K562 (cell line): Measurements from ENCODE around the gene PIK3CG. TPM values are rescaled to one million over a fixed set of nuclear protein-coding genes. Genes with fewer than 3 reads are reported as not detected.

Source experiments
- ATAC-seq: fragments of 200-7000 bp; cut with Tn5 transposase; 3 replicates; pipeline ENCODE4 v1.9.1; 2020; ENCODE audit warnings: moderate library complexity
- BruUV-seq: library from RNA; stranded (reverse); fragments of 400-500 nt; replicated peaks from 2 replicates; lab custom pipeline; 2021; lab: Mats Ljungman, UMichigan
- CTCF ChIA-PET: fragments of 300-600 bp; formaldehyde crosslinking; extraction: SDS; loops from one replicate; lab custom pipeline; 2021; ENCODE audit warnings: low intra/inter-chr PET ratio; lab: Yijun Ruan, JAX
- POLR2A ChIA-PET: fragments of 300-600, 350-650 bp; sonication (Branson Sonifier 250); formaldehyde crosslinking; extraction: SDS; loops from one replicate; lab custom pipeline; 2021; ENCODE audit warnings: antibody characterized with exemption, inconsistent platforms; lab: Yijun Ruan, JAX
- DNase-seq, 4 experiments: peaks; one replicate each; pipeline versions ENCODE4 v3.0.0 to v3.0.0-alpha.2; 2011 to 2018; ENCODE audit warnings: low spot score in 3 of 4, mixed read lengths in 3 of 4; ENCODE audit errors: extremely low read depth in 1 of 4
- FAIRE-seq: peaks from 2 replicates; lab custom pipeline; 2011; peaks lifted over from hg19 to GRCh38; lab: Jason Lieb, UNC
- H2AFZ ChIP-seq: 2 replicates; pipeline ENCODE4 v1.6.0; 2011; ENCODE audit warnings: low read depth, low read length, control low read depth, inconsistent platforms
- H3K27ac ChIP-seq: fragments of 200-600 bp; 3 replicates; pipeline ENCODE4 v1.8.0; 2011; ENCODE audit warnings: low read depth, mild to moderate bottlenecking, control low read depth, inconsistent platforms, low read length, moderate library complexity, mixed read lengths; ENCODE audit errors: extremely low read depth
- H3K27me3 ChIP-seq, 2 experiments: fragments of 300-600 bp in 1 of 2; 2 replicates in 1 of 2; 3 replicates in 1 of 2; pipeline versions ENCODE4 v1.6.0 to v1.8.0; 2011; ENCODE audit warnings: inconsistent platforms in 2 of 2, low read length in 2 of 2, mild to moderate bottlenecking in 1 of 2, mixed read lengths in 1 of 2, moderate library complexity in 1 of 2; ENCODE audit not compliant: control insufficient read depth in 2 of 2, insufficient read depth in 2 of 2
- H3K36me3 ChIP-seq: fragments of 300-600 bp; 3 replicates; pipeline ENCODE4 v1.8.0; 2011; ENCODE audit warnings: mild to moderate bottlenecking, low read length, inconsistent platforms; ENCODE audit not compliant: control insufficient read depth, insufficient read depth
- H3K4me1 ChIP-seq, 2 experiments: fragments of 200-600 bp in 1 of 2; replicated peaks in 1 of 2; 2 replicates in 1 of 2; 3 replicates in 1 of 2; pipeline versions ENCODE4 v1.5.1 to v1.8.0; 2011; ENCODE audit warnings: inconsistent platforms in 2 of 2, low read length in 2 of 2, mild to moderate bottlenecking in 1 of 2, mixed read lengths in 1 of 2, moderate library complexity in 1 of 2; ENCODE audit not compliant: control insufficient read depth in 2 of 2, insufficient read depth in 2 of 2
- H3K4me2 ChIP-seq: 2 replicates; pipeline ENCODE4 v1.6.1; 2011; ENCODE audit warnings: low read length, control low read depth, inconsistent platforms, mixed read lengths; ENCODE audit not compliant: insufficient read depth
- H3K4me3 ChIP-seq: fragments of 200-600 bp; sonication (generic), shearing (Covaris generic); 2 replicates; pipeline ENCODE4 v1.5.1; 2016; ENCODE audit warnings: control low read depth, inconsistent platforms
- H3K79me2 ChIP-seq: fragments of 200-600 bp; 3 replicates; pipeline ENCODE4 v1.8.0; 2011; ENCODE audit warnings: low read length, inconsistent platforms; ENCODE audit not compliant: control insufficient read depth, insufficient read depth
- H3K9ac ChIP-seq, 2 experiments: 2 replicates each; pipeline versions ENCODE4 v1.6.0 to v1.6.1; 2011; ENCODE audit warnings: low read depth in 2 of 2, low read length in 2 of 2, control low read depth in 1 of 2, inconsistent platforms in 1 of 2, mild to moderate bottlenecking in 1 of 2, mixed read lengths in 1 of 2; ENCODE audit not compliant: insufficient read depth in 1 of 2
- H3K9me1 ChIP-seq: one replicate; pipeline ENCODE4 v1.6.0; 2011; ENCODE audit warnings: inconsistent platforms, mild to moderate bottlenecking, low read length, moderate library complexity; ENCODE audit not compliant: control insufficient read depth, insufficient read depth
- H3K9me3 ChIP-seq: replicated peaks from 2 replicates; pipeline ENCODE4 v1.5.1; 2011; ENCODE audit warnings: low read depth, low read length, inconsistent platforms; ENCODE audit not compliant: control insufficient read depth, insufficient read depth
- H4K20me1 ChIP-seq: replicated peaks from 2 replicates; pipeline ENCODE4 v1.6.1; 2011; ENCODE audit warnings: low read length, inconsistent platforms, mixed read lengths; ENCODE audit not compliant: control insufficient read depth, insufficient read depth
- E2F3 ChIP-seq: fragments of 250-450 bp; sonication (Bioruptor Pico); IDR thresholded peaks from 2 replicates; pipeline ENCODE4 v1.4.0; 2020; ENCODE audit warnings: mild to moderate bottlenecking
- GTF2A2 ChIP-seq: IDR thresholded peaks from 2 replicates; pipeline ENCODE4 v1.6.1; 2016; ENCODE audit warnings: mild to moderate bottlenecking, missing genetic modification characterization, missing compliant biosample characterization
- HNRNPL ChIP-seq: fragments of 200-400 bp; formaldehyde crosslinking; IDR thresholded peaks from 2 replicates; pipeline ENCODE4 v1.6.1; 2017; ENCODE audit warnings: low read depth, mild to moderate bottlenecking, low read length
- KLF10 ChIP-seq: fragments of 250-450 bp; sonication (Bioruptor Pico); IDR thresholded peaks from 2 replicates; pipeline ENCODE4 v1.6.1; 2021; ENCODE audit warnings: matching md5 sums
- NR4A1 ChIP-seq, 2 experiments: fragments of 250-450 bp in 1 of 2; fragments of 450-650 bp in 1 of 2; sonication (Bioruptor Pico) in 1 of 2; IDR thresholded peaks; 2 replicates each; pipeline versions ENCODE4 v1.4.0 to v1.6.1; 2016 to 2020; ENCODE audit warnings: mild to moderate bottlenecking in 2 of 2, missing compliant biosample characterization in 1 of 2, missing genetic modification characterization in 1 of 2, moderate library complexity in 1 of 2
- TAF15 ChIP-seq: fragments of 200-400 bp; formaldehyde crosslinking; IDR thresholded peaks from 2 replicates; pipeline ENCODE4 v1.6.1; 2017; ENCODE audit warnings: mild to moderate bottlenecking, low read depth, low read length, moderate library complexity
- ZNF830 ChIP-seq: fragments of 250-450 bp; sonication (Bioruptor Pico); IDR thresholded peaks from 2 replicates; pipeline ENCODE4 v1.5.0; 2021; ENCODE audit warnings: mild to moderate bottlenecking
- WGBS: fragments of 100-300 bp; shearing (Covaris generic); methylation state at CpG from one replicate; pipeline ENCODE4 v1.1.6; 2016; ENCODE audit warnings: low coverage, mixed read lengths; ENCODE audit not compliant: insufficient coverage; ENCODE audit errors: missing lambda C conversion rate; 5-methylcytosine and 5-hydroxymethylcytosine counted together
- in situ Hi-C: fragments of 300-500 bp; cut with MboI; formaldehyde crosslinking; loops from 4 replicates; pipeline ENCODE4 v1.15.0; 2018; ENCODE audit warnings: inconsistent platforms, mixed read lengths
- intact Hi-C: fragments of 100-400 bp; cut with micrococcal nuclease; formaldehyde crosslinking; loops from 2 replicates; pipeline ENCODE4 v1.14.2; 2022
- polyA plus RNA-seq, 8 experiments: library from polyadenylated mRNA; depleted of rRNA in 4 of 8; stranded (reverse) in 5 of 8; unstranded in 3 of 8; fragments of >200 nt; fragmentation: Nextera tagmentation in 2 of 8; fragmentation: Illumina TruSeq in 1 of 8; extraction: Ambion mirVana in 2 of 8; extraction: Trizol in 1 of 8; gene quantifications; 2 replicates each; pipeline versions ENCODE4 v1.2.1 to v1.2.3, GENCODE V29; 2011 to 2014; ENCODE audit warnings: inconsistent platforms in 1 of 8, missing spikeins in 1 of 8
- total RNA-seq, 7 experiments: library from RNA; depleted of rRNA in 6 of 7; stranded (reverse); fragments of >200 nt in 6 of 7; fragmentation: Illumina TruSeq in 2 of 7; extraction: Trizol in 2 of 7; gene quantifications; 2 replicates each; pipeline versions ENCODE4 v1.2.1 to v1.2.3, GENCODE V29; 2011 to 2021; ENCODE audit warnings: low replicate concordance in 1 of 7
- TF ChIP-seq, protein P1 (sequence below): sonication (generic); formaldehyde crosslinking; IDR thresholded peaks from 2 replicates; pipeline ENCODE4 v1.8.1; 2023; ENCODE audit warnings: missing genetic modification reagents, mild to moderate bottlenecking, borderline replicate concordance
- TF ChIP-seq, protein P2 (sequence below): sonication (generic); formaldehyde crosslinking; IDR thresholded peaks from 2 replicates; pipeline ENCODE4 v1.8.0; 2022; ENCODE audit warnings: missing genetic modification reagents, mild to moderate bottlenecking, moderate library complexity, borderline replicate concordance

Gene PIK3CG
- total and polyA plus RNA-seq, 9 of the 15 experiments (the other 6 are each of a cell fraction or from before 2014, with no cell fraction given), result 5.3 to 42.5 (median 29.0) TPM

DNA sequence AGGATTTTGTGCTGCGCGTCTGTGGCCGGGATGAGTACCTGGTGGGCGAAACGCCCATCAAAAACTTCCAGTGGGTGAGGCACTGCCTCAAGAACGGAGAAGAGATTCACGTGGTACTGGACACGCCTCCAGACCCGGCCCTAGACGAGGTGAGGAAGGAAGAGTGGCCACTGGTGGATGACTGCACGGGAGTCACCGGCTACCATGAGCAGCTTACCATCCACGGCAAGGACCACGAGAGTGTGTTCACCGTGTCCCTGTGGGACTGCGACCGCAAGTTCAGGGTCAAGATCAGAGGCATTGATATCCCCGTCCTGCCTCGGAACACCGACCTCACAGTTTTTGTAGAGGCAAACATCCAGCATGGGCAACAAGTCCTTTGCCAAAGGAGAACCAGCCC, 3.3 kb downstream of the PIK3CG start:
- Histone ChIP-seq H3K9me3 (peaks cover 6% of the 10 kb centered on the region; the same call in 1 of the 2 replicates), H3K9me1 (no peaks in the 10 kb centered on the region), H3K4me3 (no peak overlapping the region), H4K20me1 (no peaks in the 10 kb centered on the region), H3K4me2 (no peak overlapping the region), H3K9ac (no peak overlapping the region), H3K79me2 (peaks cover 50% of the 10 kb centered on the region), H3K4me1 (peaks cover 13 to 54% of the 10 kb centered on the region in 2 experiments), H2AFZ (no peak overlapping the region), H3K36me3 (peaks cover 45% of the 10 kb centered on the region; the same call in 2 of the 3 replicates), H3K27ac (no peak overlapping the region), H3K27me3 (no peaks in the 10 kb centered on the region)
- TF ChIP-seq ZNF830 (no peak), HNRNPL (no peak), KLF10 (no peak), E2F3 (no peak), TAF15 (no peak), NR4A1 (CRISPR knock-in tag; IDR thresholded peaks at IDR 0.05) (no peak), NR4A1 (tag; IDR thresholded peaks at IDR 0.05) (no peak), GTF2A2 (no peak)
- TF ChIP-seq, protein P1, sequence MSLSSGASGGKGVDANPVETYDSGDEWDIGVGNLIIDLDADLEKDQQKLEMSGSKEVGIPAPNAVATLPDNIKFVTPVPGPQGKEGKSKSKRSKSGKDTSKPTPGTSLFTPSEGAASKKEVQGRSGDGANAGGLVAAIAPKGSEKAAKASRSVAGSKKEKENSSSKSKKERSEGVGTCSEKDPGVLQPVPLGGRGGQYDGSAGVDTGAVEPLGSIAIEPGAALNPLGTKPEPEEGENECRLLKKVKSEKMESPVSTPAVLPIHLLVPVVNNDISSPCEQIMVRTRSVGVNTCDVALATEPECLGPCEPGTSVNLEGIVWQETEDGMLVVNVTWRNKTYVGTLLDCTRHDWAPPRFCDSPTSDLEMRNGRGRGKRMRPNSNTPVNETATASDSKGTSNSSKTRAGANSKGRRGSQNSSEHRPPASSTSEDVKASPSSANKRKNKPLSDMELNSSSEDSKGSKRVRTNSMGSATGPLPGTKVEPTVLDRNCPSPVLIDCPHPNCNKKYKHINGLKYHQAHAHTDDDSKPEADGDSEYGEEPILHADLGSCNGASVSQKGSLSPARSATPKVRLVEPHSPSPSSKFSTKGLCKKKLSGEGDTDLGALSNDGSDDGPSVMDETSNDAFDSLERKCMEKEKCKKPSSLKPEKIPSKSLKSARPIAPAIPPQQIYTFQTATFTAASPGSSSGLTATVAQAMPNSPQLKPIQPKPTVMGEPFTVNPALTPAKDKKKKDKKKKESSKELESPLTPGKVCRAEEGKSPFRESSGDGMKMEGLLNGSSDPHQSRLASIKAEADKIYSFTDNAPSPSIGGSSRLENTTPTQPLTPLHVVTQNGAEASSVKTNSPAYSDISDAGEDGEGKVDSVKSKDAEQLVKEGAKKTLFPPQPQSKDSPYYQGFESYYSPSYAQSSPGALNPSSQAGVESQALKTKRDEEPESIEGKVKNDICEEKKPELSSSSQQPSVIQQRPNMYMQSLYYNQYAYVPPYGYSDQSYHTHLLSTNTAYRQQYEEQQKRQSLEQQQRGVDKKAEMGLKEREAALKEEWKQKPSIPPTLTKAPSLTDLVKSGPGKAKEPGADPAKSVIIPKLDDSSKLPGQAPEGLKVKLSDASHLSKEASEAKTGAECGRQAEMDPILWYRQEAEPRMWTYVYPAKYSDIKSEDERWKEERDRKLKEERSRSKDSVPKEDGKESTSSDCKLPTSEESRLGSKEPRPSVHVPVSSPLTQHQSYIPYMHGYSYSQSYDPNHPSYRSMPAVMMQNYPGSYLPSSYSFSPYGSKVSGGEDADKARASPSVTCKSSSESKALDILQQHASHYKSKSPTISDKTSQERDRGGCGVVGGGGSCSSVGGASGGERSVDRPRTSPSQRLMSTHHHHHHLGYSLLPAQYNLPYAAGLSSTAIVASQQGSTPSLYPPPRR (CRISPR knock-in tag), result no peak
- TF ChIP-seq, protein P2, sequence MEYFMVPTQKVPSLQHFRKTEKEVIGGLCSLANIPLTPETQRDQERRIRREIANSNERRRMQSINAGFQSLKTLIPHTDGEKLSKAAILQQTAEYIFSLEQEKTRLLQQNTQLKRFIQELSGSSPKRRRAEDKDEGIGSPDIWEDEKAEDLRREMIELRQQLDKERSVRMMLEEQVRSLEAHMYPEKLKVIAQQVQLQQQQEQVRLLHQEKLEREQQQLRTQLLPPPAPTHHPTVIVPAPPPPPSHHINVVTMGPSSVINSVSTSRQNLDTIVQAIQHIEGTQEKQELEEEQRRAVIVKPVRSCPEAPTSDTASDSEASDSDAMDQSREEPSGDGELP (CRISPR knock-in tag), result no peak
- POLR2A ChIA-PET, result interaction anchor here (1.0 to 3.0 kb wide), 2 partner anchors 9 to 18 kb away, joined by 3 to 21 read pairs; no protein-coding TSS in a partner anchor
- intact Hi-C loops, result loop anchor here (5.0 to 10.0 kb wide), 2 partner anchors 176 to 299 kb away; partner anchors contain the start of genes HBP1 and PRKAR2B
- BruUV-seq, result no TSS peak
- ATAC-seq, result no peak
- FAIRE-seq, result no peak
- 95% methylated on average over 20 of the region's 20 CpGs for WGBS
- CTCF ChIA-PET, result no interaction called here
- DNase-seq, result no peak
- in situ Hi-C loops, result no loop called here
